ENCODE measurements around the gene FRMPD4.

DNA sequence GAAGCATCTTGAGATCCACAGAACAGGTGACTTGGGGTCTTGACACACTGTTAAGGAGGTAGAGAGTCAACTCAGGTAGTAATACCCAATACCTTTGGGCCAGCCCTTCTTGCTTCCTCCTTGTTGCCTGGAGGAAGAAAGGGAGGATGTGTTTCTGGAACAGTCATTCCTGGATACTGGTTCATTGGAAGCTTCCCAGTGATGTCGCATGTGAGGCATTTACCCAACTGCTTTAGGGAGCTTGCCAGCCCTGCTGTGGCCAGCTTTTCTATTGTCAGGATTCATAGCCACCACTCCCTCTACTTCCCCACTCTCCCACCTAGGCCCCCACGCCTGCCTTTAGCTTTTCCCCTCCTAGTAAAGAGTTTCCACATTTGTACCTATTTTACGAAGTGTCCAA is 342.7 kb downstream of the FRMPD4 start:
- TF ChIP-seq CTCF (IDR thresholded peaks at IDR 0.05 in 8 of 11, conservative IDR thresholded peaks at IDR 0.05 in 3 of 11) (no peak), POLR2A (IDR thresholded peaks at IDR 0.05) (no peak)
